Measurements from ENCODE around the gene SLCO2A1. TPM values are rescaled to one million over a fixed set of nuclear protein-coding genes. Genes with fewer than 3 reads are reported as not detected.

Gene SLCO2A1
- total RNA-seq, 1 donor from 2014 or later, result 0.33 TPM

GRCh38 chr3:133948996-133949395 is 80.7 kb downstream of the SLCO2A1 start:
- Mint-ChIP-seq H3K4me3 (no peak overlapping the region), H3K9me3 (peaks cover 6% of the 10 kb centered on the region), H3K4me1 (no peaks in the 10 kb centered on the region), H3K27me3 (ENCODE audit: low read depth) (peaks cover 2% of the 10 kb centered on the region), H3K27ac (ENCODE audit: unreplicated experiment) (no peak overlapping the region), H3K36me3 (ENCODE audit: low read depth) (no peaks in the 10 kb centered on the region)
- TF ChIP-seq CTCF (conservative IDR thresholded peaks at IDR 0.05), result no peak
- DNase-seq (ENCODE audit: low read depth, low spot score), result no peak

GRCh38 chr3:133948131-133948810 is 81.5 kb downstream of the SLCO2A1 start:
- Mint-ChIP-seq H3K27me3 (ENCODE audit: low read depth) (peaks cover 2% of the 10 kb centered on the region), H3K27ac (ENCODE audit: unreplicated experiment) (no peak overlapping the region), H3K36me3 (ENCODE audit: low read depth) (no peaks in the 10 kb centered on the region), H3K9me3 (peaks cover 6% of the 10 kb centered on the region), H3K4me3 (no peak overlapping the region), H3K4me1 (no peaks in the 10 kb centered on the region)
- no peak for TF ChIP-seq CTCF (conservative IDR thresholded peaks at IDR 0.05)
- DNase-seq (ENCODE audit: low read depth, low spot score), result no peak

- Mint-ChIP-seq H3K36me3 (ENCODE audit: low read depth) (no peaks in the 10 kb centered on the region), H3K27ac (ENCODE audit: unreplicated experiment) (peak overlapping the region; percentile 50), H3K4me1 (peaks cover 7% of the 10 kb centered on the region), H3K4me3 (no peak overlapping the region), H3K9me3 (no peaks in the 10 kb centered on the region), H3K27me3 (ENCODE audit: low read depth) (peaks cover 2% of the 10 kb centered on the region)
- no peak for TF ChIP-seq CTCF (conservative IDR thresholded peaks at IDR 0.05)
- no peak for DNase-seq (ENCODE audit: low read depth, low spot score)
Measured at GRCh38 chr3:133945381-133946095, 84.2 kb downstream of the SLCO2A1 start.

- Mint-ChIP-seq H3K36me3 (ENCODE audit: low read depth) (no peaks in the 10 kb centered on the region), H3K4me1 (peaks cover 7% of the 10 kb centered on the region), H3K27me3 (ENCODE audit: low read depth) (peaks cover 2% of the 10 kb centered on the region), H3K4me3 (no peak overlapping the region), H3K9me3 (no peaks in the 10 kb centered on the region), H3K27ac (ENCODE audit: unreplicated experiment) (peak overlapping the region; percentile 50)
- no peak for DNase-seq (ENCODE audit: low read depth, low spot score)
- TF ChIP-seq CTCF (conservative IDR thresholded peaks at IDR 0.05), result no peak
Measured at GRCh38 chr3:133944641-133945380, 84.9 kb downstream of the SLCO2A1 start.

GRCh38 chr3:133944181-133944580 is 85.5 kb downstream of the SLCO2A1 start:
- peaks cover 7% of the 10 kb centered on the region for H3K4me1 Mint-ChIP-seq
- no peak for DNase-seq (ENCODE audit: low read depth, low spot score)
- H3K27me3 Mint-ChIP-seq (ENCODE audit: low read depth), result peaks cover 2% of the 10 kb centered on the region
- TF ChIP-seq CTCF (conservative IDR thresholded peaks at IDR 0.05), result no peak
- H3K4me3 Mint-ChIP-seq, result no peak overlapping the region
- H3K36me3 Mint-ChIP-seq (ENCODE audit: low read depth), result no peaks in the 10 kb centered on the region
- no peaks in the 10 kb centered on the region for H3K9me3 Mint-ChIP-seq
- H3K27ac Mint-ChIP-seq (ENCODE audit: unreplicated experiment), result no peak overlapping the region

All from neural crest cell (in vitro differentiated cells).